Hematopoietic multipotent progenitor cell treated with erythropoietin and hydrocortisone succinate and interleukin-3 and kit ligand, for 4 days (in vitro differentiated cells): ENCODE data around the gene AJM1.
"Not testable (repeated sequence)": the region's sequence is repeated elsewhere in the genome, so short reads cannot be mapped to it uniquely, and the experiment has no call there.

ENCODE experiments used
- DNase-seq: peaks from one replicate; pipeline ENCODE4 v3.0.0-alpha.2; 2015

The AJM1 gene

GRCh38 chr9:136842380-136842948 is at the start of gene AJM1:
TSS of gene AJM1 (plus strand) at chr9:136842478. CDS start at chr9:136844415, 1,937 bp downstream.
- peak; percentile 92 for DNase-seq

GRCh38 chr9:136793086-136793946 is 49.0 kb upstream of the AJM1 start:
- peak; percentile 81 for DNase-seq

GRCh38 chr9:136794281-136794999 is 47.8 kb upstream of the AJM1 start:
- DNase-seq, result no peak

GRCh38 chr9:136795000-136795348 is 47.3 kb upstream of the AJM1 start:
- no peak for DNase-seq

- no peak for DNase-seq
These were observed 46.0 kb upstream of the AJM1 start, which contains the start of gene CCDC183 for GRCh38 chr9:136796238-136796774. TSS of gene CCDC183 (plus strand) at chr9:136796338. CDS start at chr9:136796398, 60 bp downstream.

GRCh38 chr9:136796775-136797347 is 45.4 kb upstream of the AJM1 start:
- DNase-seq, result not testable (repeated sequence)

- no peak for DNase-seq
These were observed 43.6 kb upstream of the AJM1 start for GRCh38 chr9:136798708-136799078.

- no peak for DNase-seq
These were observed 43.0 kb upstream of the AJM1 start for GRCh38 chr9:136799079-136799853.

- DNase-seq, result peak; percentile 96
These were observed 42.2 kb upstream of the AJM1 start for GRCh38 chr9:136799854-136800657.

- no peak for DNase-seq
These were observed 40.0 kb upstream of the AJM1 start for GRCh38 chr9:136802321-136802720.

GRCh38 chr9:136803009-136803550 is 39.2 kb upstream of the AJM1 start:
- not testable (repeated sequence) for DNase-seq

GRCh38 chr9:136803551-136804508 is 38.4 kb upstream of the AJM1 start:
- no peak for DNase-seq

GRCh38 chr9:136804509-136805206 is 37.6 kb upstream of the AJM1 start:
- DNase-seq, result no peak

GRCh38 chr9:136805207-136805740 is 37.0 kb upstream of the AJM1 start:
- DNase-seq, result no peak

- DNase-seq, result no peak
These were observed 36.2 kb upstream of the AJM1 start for GRCh38 chr9:136806067-136806466.

GRCh38 chr9:136806631-136807201 is 35.6 kb upstream of the AJM1 start:
- DNase-seq, result no peak

- peak; percentile 90 for DNase-seq
These were observed 34.8 kb upstream of the AJM1 start, which contains the start of gene RABL6 for GRCh38 chr9:136807281-136808074. TSS of gene RABL6 (plus strand) at chr9:136807948. CDS start at chr9:136808197, 249 bp downstream.
